ENCODE results near the gene RNU4-1.
"Not testable (repeated sequence)": the region's sequence is repeated elsewhere in the genome, so short reads cannot be mapped to it uniquely, and the experiment has no call there.

The RNU4-1 gene

GRCh38 chr12:120292661-120293531 is at the start of gene RNU4-1:
RNU4-1 (minus strand) TSS chr12:120293237.
- peak; percentile 67 to 69 for DNase-seq (ENCODE audit: low read depth in 2 of 2)

- DNase-seq (ENCODE audit: low read depth in 2 of 2): no peak
Measured at GRCh38 chr12:120342175-120343038, 49.4 kb upstream of the RNU4-1 start.

- DNase-seq (ENCODE audit: low read depth in 2 of 2): no peak
Measured at GRCh38 chr12:120339256-120339655, 46.2 kb upstream of the RNU4-1 start.

- no peak for DNase-seq (ENCODE audit: low read depth in 2 of 2)
Measured at GRCh38 chr12:120337730-120338129, 44.7 kb upstream of the RNU4-1 start.

- not testable (repeated sequence) for DNase-seq (ENCODE audit: low read depth in 2 of 2)
Measured at GRCh38 chr12:120336392-120336791, 43.4 kb upstream of the RNU4-1 start.

- peak; percentile 20 to 33 for DNase-seq (ENCODE audit: low read depth in 2 of 2)
Measured at GRCh38 chr12:120335447-120335846, 42.4 kb upstream of the RNU4-1 start.

- DNase-seq (ENCODE audit: low read depth in 2 of 2): no peak
Measured at GRCh38 chr12:120332523-120332922, 39.5 kb upstream of the RNU4-1 start.

GRCh38 chr12:120332041-120332440 is 39.0 kb upstream of the RNU4-1 start:
- no peak for DNase-seq (ENCODE audit: low read depth in 2 of 2)

- no peak for DNase-seq (ENCODE audit: low read depth in 2 of 2)
Measured at GRCh38 chr12:120331390-120331789, 38.4 kb upstream of the RNU4-1 start.

GRCh38 chr12:120328228-120328627 is 35.2 kb upstream of the RNU4-1 start:
- DNase-seq (ENCODE audit: low read depth in 2 of 2): no peak

GRCh38 chr12:120327593-120327992 is 34.6 kb upstream of the RNU4-1 start, which contains the start of gene PLA2G1B:
PLA2G1B (minus strand) TSS chr12:120327779; CDS start chr12:120327753, 26 bp downstream.
- DNase-seq (ENCODE audit: low read depth in 2 of 2): no peak

GRCh38 chr12:120324841-120325417 is 31.9 kb upstream of the RNU4-1 start:
- DNase-seq (ENCODE audit: low read depth in 2 of 2): no peak

GRCh38 chr12:120323772-120324171 is 30.7 kb upstream of the RNU4-1 start:
- no peak for DNase-seq (ENCODE audit: low read depth in 2 of 2)

- no peak for DNase-seq (ENCODE audit: low read depth in 2 of 2)
Measured at GRCh38 chr12:120321382-120322202, 28.6 kb upstream of the RNU4-1 start.

GRCh38 chr12:120317224-120318105 is 24.4 kb upstream of the RNU4-1 start:
- DNase-seq (ENCODE audit: low read depth in 2 of 2): peak; percentile 99 to 100

- DNase-seq (ENCODE audit: low read depth in 2 of 2): no peak
Measured at GRCh38 chr12:120316798-120317223, 23.8 kb upstream of the RNU4-1 start.

GRCh38 chr12:120314220-120314619 is 21.2 kb upstream of the RNU4-1 start:
- no peak for DNase-seq (ENCODE audit: low read depth in 2 of 2)

GRCh38 chr12:120301962-120302815 is 9.2 kb upstream of the RNU4-1 start, which contains the start of gene SIRT4:
SIRT4 (plus strand) TSS chr12:120302321; CDS start chr12:120303562, 1,241 bp downstream.
- DNase-seq (ENCODE audit: low read depth in 2 of 2): peak; percentile 72 to 75

- DNase-seq (ENCODE audit: low read depth in 2 of 2): no peak
Measured at GRCh38 chr12:120292411-120292660, 701 bp downstream of the RNU4-1 start.
